Suppressor macrophage (primary cell): ENCODE data around the gene OR5T2.
"Not testable (repeated sequence)": the region's sequence is repeated elsewhere in the genome, so short reads cannot be mapped to it uniquely, and the experiment has no call there.

Source experiments
- DNase-seq, 4 experiments: peaks; one replicate each; pipeline ENCODE4 v3.0.0-alpha.2; 2020 to 2022
- total RNA-seq, 17 experiments: gene quantifications; one replicate each; lab custom pipeline; 2026; ENCODE audit warnings: mixed read lengths in 6 of 17, inconsistent platforms in 3 of 17; lab: John Stamatoyannopoulos, UW

Gene OR5T2
- total RNA-seq = 0 to 1.1 (median 0) reads per million in 17 experiments

- no peak for DNase-seq
Observed at GRCh38 chr11:56234155-56234554, at the start of gene OR5T2. Gene OR5T2, minus strand, starts transcription at chr11:56234255. Its CDS starts 1,193 bp downstream, at chr11:56233062.

GRCh38 chr11:56273854-56274253 lies 39.8 kb upstream of the OR5T2 start, which contains the start of gene OR5T1:
Gene OR5T1, plus strand, starts transcription at chr11:56274154. Its CDS starts 1,485 bp downstream, at chr11:56275639.
- no peak for DNase-seq

GRCh38 chr11:56271092-56271491 lies 37.0 kb upstream of the OR5T2 start:
- DNase-seq = no peak

- no peak for DNase-seq
Observed at GRCh38 chr11:56251954-56252353, 17.9 kb upstream of the OR5T2 start, which contains the start of gene OR5T3. Gene OR5T3, plus strand, starts transcription at chr11:56252254. Its CDS starts 0 bp downstream, at chr11:56252254.

GRCh38 chr11:56219735-56220134 lies 14.3 kb downstream of the OR5T2 start:
- not testable (repeated sequence) for DNase-seq

GRCh38 chr11:56214537-56214936 lies 19.5 kb downstream of the OR5T2 start:
- no peak for DNase-seq

- no peak for DNase-seq
Observed at GRCh38 chr11:56207790-56208189, 26.3 kb downstream of the OR5T2 start.

- no peak for DNase-seq
Observed at GRCh38 chr11:56197367-56197766, 36.7 kb downstream of the OR5T2 start.

GRCh38 chr11:56196705-56197104 lies 37.4 kb downstream of the OR5T2 start:
- DNase-seq = no peak

GRCh38 chr11:56188602-56189001 lies 45.5 kb downstream of the OR5T2 start:
- no peak for DNase-seq

GRCh38 chr11:56183459-56183858 lies 50.6 kb downstream of the OR5T2 start:
- DNase-seq = no peak
